MG63 (cell line): Measurements from ENCODE around the gene POLL. TPM values are rescaled to one million over a fixed set of nuclear protein-coding genes. Genes with fewer than 3 reads are reported as not detected.

Experiments used
- DNase-seq: peaks from one replicate; pipeline ENCODE4 v3.0.0-alpha.2; 2020
- H3K27me3 ChIP-seq: fragments of 250-450 bp; sonication (Bioruptor Pico); 2 replicates; pipeline ENCODE4 v1.5.1; 2020; ENCODE audit warnings: mild to moderate bottlenecking, moderate library complexity
- H3K36me3 ChIP-seq: fragments of 250-450 bp; sonication (Bioruptor Pico); 2 replicates; pipeline ENCODE4 v1.5.1; 2020; ENCODE audit warnings: mild to moderate bottlenecking, moderate library complexity
- H3K4me3 ChIP-seq: fragments of 250-450 bp; sonication (Bioruptor Pico); 2 replicates; pipeline ENCODE4 v1.5.1; 2020; ENCODE audit warnings: mild to moderate bottlenecking, moderate library complexity
- H3K9me3 ChIP-seq: fragments of 250-450 bp; sonication (Bioruptor Pico); 2 replicates; pipeline ENCODE4 v1.5.1; 2020; ENCODE audit warnings: mild to moderate bottlenecking, moderate library complexity
- total RNA-seq: library from RNA; depleted of rRNA; stranded (reverse); fragments of >200 nt; shearing (Covaris generic); gene quantifications from 2 replicates; pipeline ENCODE4 v1.2.3, GENCODE V29; 2014; ENCODE audit warnings: low replicate concordance

POLL gene
- total RNA-seq, 1 experiment from 2014 or later, result 20.3 TPM

- Histone ChIP-seq H3K4me3 (no peak overlapping the region), H3K9me3 (no peaks in the 10 kb centered on the region), H3K36me3 (peaks cover 8% of the 10 kb centered on the region), H3K27me3 (no peaks in the 10 kb centered on the region)
- DNase-seq, result no peak
Measured at GRCh38 chr10:101579516-101579870, 8.6 kb downstream of the POLL start.

- Histone ChIP-seq H3K9me3 (no peaks in the 10 kb centered on the region), H3K4me3 (no peak overlapping the region), H3K36me3 (peaks cover 3% of the 10 kb centered on the region), H3K27me3 (no peaks in the 10 kb centered on the region)
- no peak for DNase-seq
Measured at GRCh38 chr10:101578803-101579515, 9.1 kb downstream of the POLL start.

- H3K36me3 ChIP-seq, result no peaks in the 10 kb centered on the region; the same call in 1 of the 2 replicates
- H3K27me3 ChIP-seq, result no peaks in the 10 kb centered on the region
- H3K9me3 ChIP-seq, result no peaks in the 10 kb centered on the region; the same call in 1 of the 2 replicates
- no peak overlapping the region for H3K4me3 ChIP-seq
- DNase-seq, result no peak
Measured at GRCh38 chr10:101578192-101578591, 9.9 kb downstream of the POLL start.

- H3K27me3 ChIP-seq, result no peaks in the 10 kb centered on the region
- H3K36me3 ChIP-seq, result no peaks in the 10 kb centered on the region; the same call in 1 of the 2 replicates
- H3K4me3 ChIP-seq, result no peak overlapping the region
- peaks cover 4% of the 10 kb centered on the region for H3K9me3 ChIP-seq
- no peak for DNase-seq
Measured at GRCh38 chr10:101577121-101577871, 10.8 kb downstream of the POLL start.

DNA sequence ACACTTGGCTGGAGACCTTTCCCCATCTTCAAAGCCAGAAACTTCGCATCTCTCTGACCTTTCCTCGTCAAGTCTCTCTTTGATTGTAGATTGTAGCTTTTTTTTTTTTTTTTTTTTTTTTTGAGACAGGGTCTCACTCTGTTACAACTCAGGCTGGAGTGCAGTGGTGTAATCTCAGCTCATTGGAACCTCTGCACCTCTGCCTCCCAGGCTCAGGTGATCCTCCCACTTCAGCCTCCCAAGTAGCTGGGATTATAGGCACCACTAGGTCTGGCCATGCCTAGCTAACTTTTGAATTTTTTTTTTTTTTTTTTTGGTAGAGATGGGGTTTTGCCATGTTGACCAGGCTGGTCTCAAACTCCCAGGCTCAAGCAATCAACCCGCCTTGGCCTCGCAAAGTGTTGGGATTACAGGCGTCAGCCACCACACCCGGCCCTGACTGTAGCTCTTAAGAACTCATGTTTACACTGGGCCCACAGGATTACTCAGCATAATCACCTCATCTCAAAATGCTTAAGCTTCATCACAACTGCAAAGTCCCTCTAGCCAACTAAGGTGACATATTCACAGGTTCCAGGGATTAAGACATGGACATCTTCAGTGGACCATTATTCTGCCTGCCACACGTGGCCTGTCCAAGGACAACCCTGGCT lies 11.7 kb downstream of the POLL start:
- H3K36me3 ChIP-seq, result no peaks in the 10 kb centered on the region; the same call in 1 of the 2 replicates
- H3K9me3 ChIP-seq, result peaks cover 4% of the 10 kb centered on the region
- no peak overlapping the region for H3K4me3 ChIP-seq
- DNase-seq, result peak; percentile 25
- no peaks in the 10 kb centered on the region for H3K27me3 ChIP-seq

GRCh38 chr10:101575580-101576210 lies 12.4 kb downstream of the POLL start:
- DNase-seq, result no peak
- H3K36me3 ChIP-seq, result no peaks in the 10 kb centered on the region; the same call in 1 of the 2 replicates
- H3K27me3 ChIP-seq, result no peaks in the 10 kb centered on the region
- H3K4me3 ChIP-seq, result no peak overlapping the region
- H3K9me3 ChIP-seq, result peaks cover 4% of the 10 kb centered on the region

DNA sequence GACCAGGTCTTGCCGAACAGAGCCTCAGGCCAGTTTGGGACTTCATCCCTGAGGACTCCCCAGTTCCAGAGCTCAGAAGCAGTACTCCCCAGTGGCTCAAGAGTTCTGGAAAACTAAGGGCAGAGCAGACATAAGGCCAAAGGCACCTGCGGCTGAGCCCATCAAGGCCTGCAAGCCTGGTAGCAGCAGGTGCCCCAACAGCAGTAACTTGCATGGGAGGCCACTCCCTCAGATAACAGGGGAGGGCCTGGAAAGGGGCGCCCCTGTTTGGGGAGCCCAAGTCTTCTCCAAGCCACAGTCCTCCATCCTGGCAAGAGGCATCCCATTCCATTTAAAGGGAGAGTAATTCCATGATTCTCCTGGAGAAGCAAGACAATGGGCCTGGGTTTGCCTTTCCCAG lies 13.0 kb downstream of the POLL start:
- DNase-seq, result no peak
- H3K27me3 ChIP-seq, result no peaks in the 10 kb centered on the region
- H3K4me3 ChIP-seq, result no peak overlapping the region
- H3K9me3 ChIP-seq, result peaks cover 4% of the 10 kb centered on the region
- no peaks in the 10 kb centered on the region; the same call in 1 of the 2 replicates for H3K36me3 ChIP-seq

- Histone ChIP-seq H3K36me3 (no peaks in the 10 kb centered on the region), H3K27me3 (no peaks in the 10 kb centered on the region), H3K9me3 (peaks cover 4% of the 10 kb centered on the region), H3K4me3 (no peak overlapping the region)
- DNase-seq, result no peak
Measured at GRCh38 chr10:101573885-101574753, 13.9 kb downstream of the POLL start.

GRCh38 chr10:101572785-101573184 lies 15.3 kb downstream of the POLL start:
- Histone ChIP-seq H3K27me3 (no peaks in the 10 kb centered on the region), H3K4me3 (no peak overlapping the region), H3K9me3 (peaks cover 4% of the 10 kb centered on the region), H3K36me3 (no peaks in the 10 kb centered on the region)
- no peak for DNase-seq

DNA sequence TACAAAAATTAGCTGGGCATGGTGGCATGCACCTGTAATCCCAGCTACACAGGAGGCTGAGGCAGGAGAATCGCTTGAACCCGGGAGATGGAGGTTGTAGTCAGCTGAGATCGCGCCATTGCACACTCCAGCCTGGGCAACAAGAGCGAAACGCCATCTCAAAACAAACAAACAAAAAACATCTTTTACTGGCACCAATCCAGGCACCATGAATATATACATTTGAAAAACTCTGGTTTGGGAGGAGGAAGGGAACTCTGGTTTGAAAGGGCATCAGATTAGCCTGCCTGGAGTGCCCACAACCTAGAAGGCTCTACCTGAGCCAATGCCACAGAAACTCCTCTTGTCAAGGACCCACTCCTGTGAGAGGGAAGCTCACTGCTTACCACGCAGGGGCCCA lies 15.9 kb downstream of the POLL start:
- no peaks in the 10 kb centered on the region for H3K27me3 ChIP-seq
- peaks cover 4% of the 10 kb centered on the region for H3K9me3 ChIP-seq
- no peak overlapping the region for H3K4me3 ChIP-seq
- no peaks in the 10 kb centered on the region for H3K36me3 ChIP-seq
- no peak for DNase-seq

- Histone ChIP-seq H3K9me3 (peaks cover 4% of the 10 kb centered on the region), H3K4me3 (no peak overlapping the region), H3K36me3 (no peaks in the 10 kb centered on the region), H3K27me3 (no peaks in the 10 kb centered on the region)
- DNase-seq, result no peak
Measured at GRCh38 chr10:101571271-101571925, 16.7 kb downstream of the POLL start.

- peak overlapping the region; percentile 59 for H3K4me3 ChIP-seq
- peaks cover 4% of the 10 kb centered on the region for H3K9me3 ChIP-seq
- DNase-seq, result no peak
- no peaks in the 10 kb centered on the region for H3K36me3 ChIP-seq
- H3K27me3 ChIP-seq, result no peaks in the 10 kb centered on the region
Measured at GRCh38 chr10:101570428-101571270, 17.4 kb downstream of the POLL start.

GRCh38 chr10:101569622-101570427 lies 18.2 kb downstream of the POLL start:
- peak; percentile 68 for DNase-seq
- no peaks in the 10 kb centered on the region for H3K27me3 ChIP-seq
- H3K9me3 ChIP-seq, result peaks cover 4% of the 10 kb centered on the region
- peak overlapping the region; percentile 59 for H3K4me3 ChIP-seq
- H3K36me3 ChIP-seq, result no peaks in the 10 kb centered on the region

DNA sequence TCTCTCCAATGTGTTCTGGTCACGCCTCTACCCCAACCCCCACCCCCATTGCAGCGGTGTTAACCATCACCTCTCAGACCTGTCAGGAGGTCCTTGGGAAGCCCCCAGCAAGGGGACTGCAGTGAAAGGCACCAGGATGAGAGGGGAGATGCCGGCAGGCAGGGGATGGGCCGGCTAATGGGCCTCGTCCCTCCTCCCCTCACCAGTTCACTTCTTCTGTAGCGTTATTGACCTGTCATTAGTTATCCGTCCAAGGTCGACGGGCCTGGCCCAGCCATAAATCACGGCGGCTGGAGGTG lies 18.8 kb downstream of the POLL start:
- Histone ChIP-seq H3K4me3 (no peak overlapping the region), H3K27me3 (no peaks in the 10 kb centered on the region), H3K9me3 (peaks cover 4% of the 10 kb centered on the region), H3K36me3 (no peaks in the 10 kb centered on the region)
- DNase-seq, result no peak
